Measurements from ENCODE around the gene EPHA8.

Gene EPHA8

DNA sequence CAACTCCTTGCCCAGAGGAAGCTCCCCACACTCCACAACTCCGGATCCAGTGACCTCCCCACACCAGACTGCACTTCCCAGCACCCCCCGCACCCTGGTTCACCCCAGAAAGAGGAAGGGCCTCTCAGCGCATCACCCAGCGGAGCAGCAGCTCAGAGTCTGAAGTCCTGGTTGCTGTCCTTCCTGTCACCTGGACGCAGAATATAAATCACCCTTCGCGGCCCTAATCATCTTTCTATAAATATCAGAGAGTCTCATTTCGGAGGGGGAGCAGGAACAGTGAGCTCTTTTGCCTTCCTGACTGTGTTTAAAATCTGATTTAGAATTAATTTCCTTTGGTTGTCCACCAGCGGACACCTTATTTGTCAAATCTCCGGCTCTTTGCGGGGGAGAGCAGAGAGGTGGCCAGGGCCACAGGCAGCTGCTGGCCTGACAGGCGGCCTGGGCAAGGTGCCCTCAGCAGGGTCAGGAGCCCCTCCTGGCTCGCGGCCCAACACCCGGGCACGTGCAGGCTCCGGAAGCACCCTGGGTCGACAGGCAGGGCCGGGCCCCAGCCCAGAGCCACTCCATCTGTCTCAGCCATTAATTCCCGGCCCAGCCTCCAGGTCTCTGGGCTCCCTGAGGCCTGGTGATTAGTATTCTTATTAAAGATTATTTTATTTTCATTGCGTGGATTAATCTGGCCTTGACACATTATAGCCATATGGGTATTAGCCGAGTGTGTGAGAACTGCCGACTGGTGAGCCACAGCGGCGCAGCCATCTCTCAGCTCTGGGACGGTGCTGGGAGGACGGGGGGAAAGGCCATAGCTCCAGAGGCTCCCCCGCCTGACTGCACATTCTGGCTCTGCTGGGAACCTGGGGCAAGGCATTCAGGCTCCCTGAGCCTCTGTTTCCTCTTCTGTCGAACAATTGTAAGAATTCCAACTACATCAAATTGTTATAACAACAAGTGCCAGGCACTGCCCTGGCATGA is 19.7 kb downstream of the EPHA8 start:
- ChIA-PET POLR2A (no interaction called here), CTCF (interaction anchor here (1.6 kb wide), 1 partner anchor 59 kb away, joined by 5 read pairs; no protein-coding TSS in a partner anchor)
- Histone ChIP-seq H3K36me3 (ENCODE audit: control insufficient read depth in 2 of 2, insufficient read depth in 1 of 2, low read length in 2 of 2) (no peaks in the 10 kb centered on the region), H3K4me3 (ENCODE audit: low read depth, low read length) (no peak overlapping the region), H3K9me3 (ENCODE audit: control insufficient read depth, insufficient read depth, low read depth, low read length) (no peaks in the 10 kb centered on the region), H3K4me1 (ENCODE audit: control insufficient read depth, insufficient read depth, low read length) (no peaks in the 10 kb centered on the region), H3K27ac (ENCODE audit: extremely low read depth, low read depth, low read length) (no peak overlapping the region)
- no peak for TF ChIP-seq ZNF664 (tag by site-specific recombination; IDR thresholded peaks at IDR 0.05)
- TF ChIP-seq ZBTB44 (tag by site-specific recombination; IDR thresholded peaks at IDR 0.05) = no peak
- TF ChIP-seq, protein P1, sequence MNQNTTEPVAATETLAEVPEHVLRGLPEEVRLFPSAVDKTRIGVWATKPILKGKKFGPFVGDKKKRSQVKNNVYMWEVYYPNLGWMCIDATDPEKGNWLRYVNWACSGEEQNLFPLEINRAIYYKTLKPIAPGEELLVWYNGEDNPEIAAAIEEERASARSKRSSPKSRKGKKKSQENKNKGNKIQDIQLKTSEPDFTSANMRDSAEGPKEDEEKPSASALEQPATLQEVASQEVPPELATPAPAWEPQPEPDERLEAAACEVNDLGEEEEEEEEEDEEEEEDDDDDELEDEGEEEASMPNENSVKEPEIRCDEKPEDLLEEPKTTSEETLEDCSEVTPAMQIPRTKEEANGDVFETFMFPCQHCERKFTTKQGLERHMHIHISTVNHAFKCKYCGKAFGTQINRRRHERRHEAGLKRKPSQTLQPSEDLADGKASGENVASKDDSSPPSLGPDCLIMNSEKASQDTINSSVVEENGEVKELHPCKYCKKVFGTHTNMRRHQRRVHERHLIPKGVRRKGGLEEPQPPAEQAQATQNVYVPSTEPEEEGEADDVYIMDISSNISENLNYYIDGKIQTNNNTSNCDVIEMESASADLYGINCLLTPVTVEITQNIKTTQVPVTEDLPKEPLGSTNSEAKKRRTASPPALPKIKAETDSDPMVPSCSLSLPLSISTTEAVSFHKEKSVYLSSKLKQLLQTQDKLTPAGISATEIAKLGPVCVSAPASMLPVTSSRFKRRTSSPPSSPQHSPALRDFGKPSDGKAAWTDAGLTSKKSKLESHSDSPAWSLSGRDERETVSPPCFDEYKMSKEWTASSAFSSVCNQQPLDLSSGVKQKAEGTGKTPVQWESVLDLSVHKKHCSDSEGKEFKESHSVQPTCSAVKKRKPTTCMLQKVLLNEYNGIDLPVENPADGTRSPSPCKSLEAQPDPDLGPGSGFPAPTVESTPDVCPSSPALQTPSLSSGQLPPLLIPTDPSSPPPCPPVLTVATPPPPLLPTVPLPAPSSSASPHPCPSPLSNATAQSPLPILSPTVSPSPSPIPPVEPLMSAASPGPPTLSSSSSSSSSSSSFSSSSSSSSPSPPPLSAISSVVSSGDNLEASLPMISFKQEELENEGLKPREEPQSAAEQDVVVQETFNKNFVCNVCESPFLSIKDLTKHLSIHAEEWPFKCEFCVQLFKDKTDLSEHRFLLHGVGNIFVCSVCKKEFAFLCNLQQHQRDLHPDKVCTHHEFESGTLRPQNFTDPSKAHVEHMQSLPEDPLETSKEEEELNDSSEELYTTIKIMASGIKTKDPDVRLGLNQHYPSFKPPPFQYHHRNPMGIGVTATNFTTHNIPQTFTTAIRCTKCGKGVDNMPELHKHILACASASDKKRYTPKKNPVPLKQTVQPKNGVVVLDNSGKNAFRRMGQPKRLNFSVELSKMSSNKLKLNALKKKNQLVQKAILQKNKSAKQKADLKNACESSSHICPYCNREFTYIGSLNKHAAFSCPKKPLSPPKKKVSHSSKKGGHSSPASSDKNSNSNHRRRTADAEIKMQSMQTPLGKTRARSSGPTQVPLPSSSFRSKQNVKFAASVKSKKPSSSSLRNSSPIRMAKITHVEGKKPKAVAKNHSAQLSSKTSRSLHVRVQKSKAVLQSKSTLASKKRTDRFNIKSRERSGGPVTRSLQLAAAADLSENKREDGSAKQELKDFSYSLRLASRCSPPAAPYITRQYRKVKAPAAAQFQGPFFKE (tag by site-specific recombination; IDR thresholded peaks at IDR 0.05; ENCODE audit: borderline replicate concordance) = no peak
- no peak for TF ChIP-seq ZNF18 (tag by site-specific recombination; IDR thresholded peaks at IDR 0.05)
- no peak for TF ChIP-seq SCRT1 (tag by site-specific recombination; IDR thresholded peaks at IDR 0.05; ENCODE audit: borderline replicate concordance)
- TF ChIP-seq, protein P2, sequence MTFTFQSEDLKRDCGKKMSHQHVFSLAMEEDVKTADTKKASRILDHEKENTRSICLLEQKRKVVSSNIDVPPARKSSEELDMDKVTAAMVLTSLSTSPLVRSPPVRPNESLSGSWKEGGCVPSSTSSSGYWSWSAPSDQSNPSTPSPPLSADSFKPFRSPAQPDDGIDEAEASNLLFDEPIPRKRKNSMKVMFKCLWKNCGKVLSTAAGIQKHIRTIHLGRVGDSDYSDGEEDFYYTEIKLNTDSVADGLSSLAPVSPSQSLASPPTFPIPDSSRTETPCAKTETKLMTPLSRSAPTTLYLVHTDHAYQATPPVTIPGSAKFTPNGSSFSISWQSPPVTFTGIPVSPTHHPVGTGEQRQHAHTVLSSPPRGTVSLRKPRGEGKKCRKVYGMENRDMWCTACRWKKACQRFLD (tag by site-specific recombination; IDR thresholded peaks at IDR 0.05) = no peak
- no peak for TF ChIP-seq ZNF398 (tag by site-specific recombination; IDR thresholded peaks at IDR 0.05)
- TF ChIP-seq, protein P3, sequence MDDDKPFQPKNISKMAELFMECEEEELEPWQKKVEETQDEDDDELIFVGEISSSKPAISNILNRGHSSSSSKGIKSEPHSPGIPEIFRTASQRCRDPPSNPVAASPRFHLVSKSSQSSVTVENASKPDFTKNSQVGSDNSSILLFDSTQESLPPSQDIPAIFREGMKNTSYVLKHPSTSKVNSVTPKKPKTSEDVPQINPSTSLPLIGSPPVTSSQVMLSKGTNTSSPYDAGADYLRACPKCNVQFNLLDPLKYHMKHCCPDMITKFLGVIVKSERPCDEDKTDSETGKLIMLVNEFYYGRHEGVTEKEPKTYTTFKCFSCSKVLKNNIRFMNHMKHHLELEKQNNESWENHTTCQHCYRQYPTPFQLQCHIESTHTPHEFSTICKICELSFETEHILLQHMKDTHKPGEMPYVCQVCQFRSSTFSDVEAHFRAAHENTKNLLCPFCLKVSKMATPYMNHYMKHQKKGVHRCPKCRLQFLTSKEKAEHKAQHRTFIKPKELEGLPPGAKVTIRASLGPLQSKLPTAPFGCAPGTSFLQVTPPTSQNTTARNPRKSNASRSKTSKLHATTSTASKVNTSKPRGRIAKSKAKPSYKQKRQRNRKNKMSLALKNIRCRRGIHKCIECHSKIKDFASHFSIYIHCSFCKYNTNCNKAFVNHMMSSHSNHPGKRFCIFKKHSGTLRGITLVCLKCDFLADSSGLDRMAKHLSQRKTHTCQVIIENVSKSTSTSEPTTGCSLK (tag by site-specific recombination; IDR thresholded peaks at IDR 0.05) = no peak
- no peak for TF ChIP-seq ZNF571 (tag by site-specific recombination; IDR thresholded peaks at IDR 0.05)
- TF ChIP-seq ZNF610 (tag by site-specific recombination; IDR thresholded peaks at IDR 0.05; ENCODE audit: borderline replicate concordance) = no peak
- no peak for TF ChIP-seq ZSCAN23 (tag by site-specific recombination; IDR thresholded peaks at IDR 0.05)
- no peak for TF ChIP-seq ZSCAN5A (tag by site-specific recombination; IDR thresholded peaks at IDR 0.05)
- TF ChIP-seq ZNF239 (tag by site-specific recombination; IDR thresholded peaks at IDR 0.05) = no peak
